DOHH2 (cell line): Measurements from ENCODE around the gene TRIAP1.

Experiments
- H3F3A ChIP-seq: fragments of 200-600 bp; sonication (generic), shearing (Covaris generic); 2 replicates; pipeline ENCODE4 v1.6.0; 2016; ENCODE audit warnings: antibody characterized with exemption, mild to moderate bottlenecking; ENCODE audit not compliant: control insufficient read depth, insufficient read depth
- H3K27ac ChIP-seq: fragments of 200-600 bp; sonication (generic); 2 replicates; pipeline ENCODE4 v1.5.1; 2014; ENCODE audit warnings: low read depth, mild to moderate bottlenecking, low read length, moderate library complexity
- H3K27me3 ChIP-seq: fragments of 200-600 bp; sonication (generic); 2 replicates; pipeline ENCODE4 v1.6.1; 2014; ENCODE audit warnings: mild to moderate bottlenecking, low read length, mixed read lengths; ENCODE audit not compliant: control insufficient read depth
- H3K36me3 ChIP-seq: fragments of 200-600 bp; sonication (generic); 2 replicates; pipeline ENCODE4 v1.6.1; 2014; ENCODE audit warnings: mild to moderate bottlenecking, low read length, moderate library complexity, mixed read lengths; ENCODE audit not compliant: control insufficient read depth
- H3K4me1 ChIP-seq: fragments of 200-600 bp; sonication (generic); 2 replicates; pipeline ENCODE4 v1.6.1; 2014; ENCODE audit warnings: mild to moderate bottlenecking, low read length, mixed read lengths; ENCODE audit not compliant: control insufficient read depth
- H3K4me2 ChIP-seq: fragments of 200-600 bp; sonication (generic); 2 replicates; pipeline ENCODE4 v1.6.0; 2014; ENCODE audit warnings: mild to moderate bottlenecking, low read length, moderate library complexity
- H3K4me3 ChIP-seq: fragments of 200-600 bp; sonication (generic); 2 replicates; pipeline ENCODE4 v1.5.1; 2014; ENCODE audit warnings: mild to moderate bottlenecking, low read length, mixed read lengths
- H3K79me2 ChIP-seq: fragments of 200-600 bp; sonication (generic); 2 replicates; pipeline ENCODE4 v1.6.1; 2014; ENCODE audit warnings: mild to moderate bottlenecking, low read length, mixed read lengths; ENCODE audit not compliant: control insufficient read depth
- H3K9me2 ChIP-seq: fragments of 200-600 bp; sonication (generic); replicated peaks from 2 replicates; pipeline ENCODE4 v1.6.1; 2014; ENCODE audit warnings: mild to moderate bottlenecking, low read length, mixed read lengths; ENCODE audit not compliant: control insufficient read depth
- H3K9me3 ChIP-seq: fragments of 200-600 bp; sonication (generic); 2 replicates; pipeline ENCODE4 v1.6.1; 2014; ENCODE audit warnings: antibody characterized with exemption, low read length, mixed read lengths; ENCODE audit not compliant: control insufficient read depth, insufficient read depth
- H4K20me1 ChIP-seq: fragments of 200-600 bp; sonication (generic); 2 replicates; pipeline ENCODE4 v1.6.0; 2014; ENCODE audit warnings: low read depth, mild to moderate bottlenecking, antibody characterized with exemption, low read length, moderate library complexity; ENCODE audit not compliant: control insufficient read depth, insufficient read depth
- CTCF ChIP-seq: fragments of 200-600 bp; sonication (generic); IDR thresholded peaks from one replicate; pipeline ENCODE4 v1.5.1; 2014; ENCODE audit warnings: antibody characterized with exemption, mild to moderate bottlenecking, low read depth, low read length; ENCODE audit not compliant: poor library complexity, severe bottlenecking
- EZH2phosphoT487 ChIP-seq: fragments of 200-600 bp; sonication (generic); IDR thresholded peaks from 2 replicates; pipeline ENCODE4 v1.6.1; 2017; ENCODE audit warnings: borderline replicate concordance, mild to moderate bottlenecking, antibody characterized with exemption, low read length, moderate library complexity, mixed read lengths

Gene TRIAP1

GRCh38 chr12:120480211-120480610, 34.0 kb upstream of the TRIAP1 start:
- Histone ChIP-seq H3K4me3 (no peak overlapping the region), H3K9me2 (no peaks in the 10 kb centered on the region), H3K27ac (no peak overlapping the region), H3K36me3 (no peaks in the 10 kb centered on the region; the same call in 1 of the 2 replicates), H4K20me1 (no peaks in the 10 kb centered on the region), H3K79me2 (peaks cover 6% of the 10 kb centered on the region), H3K4me2 (no peak overlapping the region), H3K4me1 (peaks cover 18% of the 10 kb centered on the region), H3K9me3 (no peaks in the 10 kb centered on the region), H3K27me3 (no peaks in the 10 kb centered on the region), H3F3A (peaks cover 3% of the 10 kb centered on the region)
- TF ChIP-seq CTCF, result no peak
- TF ChIP-seq EZH2phosphoT487, result no peak

DNA sequence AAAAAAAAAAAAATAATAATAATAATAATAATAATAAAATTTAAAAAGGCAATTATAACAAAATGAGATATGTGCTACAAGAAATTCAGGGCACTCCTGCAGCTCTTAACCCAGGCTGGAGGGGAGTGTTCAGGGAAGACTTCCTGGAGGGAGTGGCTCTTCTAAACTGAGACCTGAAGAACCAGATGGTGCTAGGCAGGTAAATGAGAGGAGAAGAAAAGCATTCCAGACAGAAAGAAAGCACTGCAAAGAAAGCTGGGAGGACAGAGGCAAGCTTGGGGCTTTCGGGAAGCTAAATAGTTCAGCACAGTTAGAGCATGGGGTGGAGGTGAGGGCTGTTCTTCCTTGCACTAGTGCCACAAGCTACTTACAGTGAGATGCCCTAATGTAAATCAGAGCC, 33.3 kb upstream of the TRIAP1 start:
- H3K79me2 ChIP-seq, result peaks cover 12% of the 10 kb centered on the region
- no peaks in the 10 kb centered on the region for H3K9me2 ChIP-seq
- H3K4me3 ChIP-seq, result no peak overlapping the region
- H3K27ac ChIP-seq, result no peak overlapping the region
- H3K27me3 ChIP-seq, result no peaks in the 10 kb centered on the region
- peaks cover 3% of the 10 kb centered on the region for H3F3A ChIP-seq
- no peaks in the 10 kb centered on the region for H4K20me1 ChIP-seq
- TF ChIP-seq EZH2phosphoT487 (no peak), CTCF (no peak)
- no peak overlapping the region for H3K4me2 ChIP-seq
- peaks cover 26% of the 10 kb centered on the region for H3K4me1 ChIP-seq
- H3K36me3 ChIP-seq, result no peaks in the 10 kb centered on the region; the same call in 1 of the 2 replicates
- H3K9me3 ChIP-seq, result no peaks in the 10 kb centered on the region

GRCh38 chr12:120475643-120476042, 29.5 kb upstream of the TRIAP1 start:
- Histone ChIP-seq H3F3A (peaks cover 14% of the 10 kb centered on the region), H3K4me3 (no peak overlapping the region), H3K27ac (no peak overlapping the region), H3K4me1 (peaks cover 48% of the 10 kb centered on the region), H3K36me3 (peaks cover 3% of the 10 kb centered on the region; the same call in 1 of the 2 replicates), H3K9me3 (no peaks in the 10 kb centered on the region), H4K20me1 (no peaks in the 10 kb centered on the region), H3K4me2 (peak overlapping the region; percentile 12; the same call in 1 of the 2 replicates), H3K79me2 (peaks cover 45% of the 10 kb centered on the region), H3K9me2 (no peaks in the 10 kb centered on the region), H3K27me3 (no peaks in the 10 kb centered on the region)
- TF ChIP-seq CTCF, result no peak
- no peak for TF ChIP-seq EZH2phosphoT487
